Astrocyte (in vitro differentiated cells and primary cell): ENCODE measurements around the gene ADORA2A. TPM values are rescaled to one million over a fixed set of nuclear protein-coding genes. Genes with fewer than 3 reads are reported as not detected.

Source experiments
- DNase-seq: peaks from one replicate; pipeline ENCODE4 v3.0.0-alpha.2; 2010; ENCODE audit warnings: low read depth
- FAIRE-seq: peaks from 2 replicates; lab custom pipeline; 2011; peaks lifted over from hg19 to GRCh38; lab: Jason Lieb, UNC
- H2AFZ ChIP-seq: 2 replicates; pipeline ENCODE4 v1.6.0; 2012; ENCODE audit warnings: low read depth, low read length, inconsistent platforms
- H3K27ac ChIP-seq: 2 replicates; pipeline ENCODE4 v1.5.1; 2011; ENCODE audit warnings: low read depth, low read length, inconsistent platforms
- H3K27me3 ChIP-seq: 2 replicates; pipeline ENCODE4 v1.6.0; 2011; ENCODE audit warnings: low read length, inconsistent platforms; ENCODE audit not compliant: insufficient read depth
- H3K36me3 ChIP-seq: 2 replicates; pipeline ENCODE4 v1.5.1; 2011; ENCODE audit warnings: low read length, inconsistent platforms; ENCODE audit not compliant: insufficient read depth
- H3K4me1 ChIP-seq: 2 replicates; pipeline ENCODE4 v1.5.1; 2011; ENCODE audit warnings: low read length, inconsistent platforms; ENCODE audit not compliant: insufficient read depth
- H3K4me2 ChIP-seq: 2 replicates; pipeline ENCODE4 v1.6.0; 2012; ENCODE audit warnings: low read length, inconsistent platforms
- H3K4me3 ChIP-seq: 2 replicates; pipeline ENCODE4 v1.5.1; 2011; ENCODE audit warnings: low read depth, mild to moderate bottlenecking, low read length, inconsistent platforms; ENCODE audit not compliant: insufficient read depth
- H3K79me2 ChIP-seq: 2 replicates; pipeline ENCODE4 v1.6.0; 2012; ENCODE audit warnings: mild to moderate bottlenecking, low read length, inconsistent platforms; ENCODE audit not compliant: insufficient read depth
- H3K9ac ChIP-seq: 2 replicates; pipeline ENCODE4 v1.6.0; 2012; ENCODE audit warnings: mild to moderate bottlenecking, low read length, inconsistent platforms
- H3K9me3 ChIP-seq: 2 replicates; pipeline ENCODE4 v1.5.1; 2012; ENCODE audit warnings: low read depth, mild to moderate bottlenecking, low read length, inconsistent platforms; ENCODE audit not compliant: insufficient read depth
- H4K20me1 ChIP-seq: 2 replicates; pipeline ENCODE4 v1.6.0; 2012; ENCODE audit warnings: low read length, inconsistent platforms; ENCODE audit not compliant: insufficient read depth
- H3K27ac Mint-ChIP-seq: one replicate; pipeline ENCODE4 v1.8.0; 2021; ENCODE audit warnings: mild to moderate bottlenecking, mixed read lengths; ENCODE audit not compliant: unreplicated experiment
- H3K27me3 Mint-ChIP-seq: one replicate; pipeline ENCODE4 v1.8.0; 2021; ENCODE audit warnings: low read depth, mixed read lengths; ENCODE audit not compliant: unreplicated experiment
- H3K36me3 Mint-ChIP-seq: one replicate; pipeline ENCODE4 v1.8.0; 2021; ENCODE audit warnings: low read depth, mixed read lengths; ENCODE audit not compliant: unreplicated experiment
- H3K4me1 Mint-ChIP-seq: one replicate; pipeline ENCODE4 v1.8.0; 2021; ENCODE audit warnings: low read depth, mixed read lengths; ENCODE audit not compliant: unreplicated experiment
- H3K4me3 Mint-ChIP-seq: one replicate; pipeline ENCODE4 v1.8.0; 2021; ENCODE audit warnings: mild to moderate bottlenecking, moderate library complexity, mixed read lengths; ENCODE audit not compliant: unreplicated experiment
- H3K9me3 Mint-ChIP-seq: one replicate; pipeline ENCODE4 v1.8.0; 2021; ENCODE audit warnings: mild to moderate bottlenecking, mixed read lengths; ENCODE audit not compliant: unreplicated experiment
- CTCF ChIP-seq: IDR thresholded peaks from 2 replicates; pipeline ENCODE4 v1.5.1; 2011; ENCODE audit warnings: low read depth, mild to moderate bottlenecking, inconsistent platforms, low read length, moderate library complexity; ENCODE audit not compliant: insufficient read depth
- EZH2 ChIP-seq: IDR thresholded peaks from 2 replicates; pipeline ENCODE4 v1.6.1; 2012; ENCODE audit warnings: mild to moderate bottlenecking, low read length, inconsistent platforms; ENCODE audit not compliant: insufficient read depth
- total RNA-seq: library from RNA; stranded (reverse); gene quantifications from 2 replicates; pipeline ENCODE4 v1.2.1, GENCODE V29; 2021

Gene ADORA2A
- total RNA-seq, 1 donor from 2014 or later, result 3.9 TPM

GRCh38 chr22:24393012-24393559 is 34.3 kb upstream of the ADORA2A start:
- Mint-ChIP-seq H3K9me3 (no peaks in the 10 kb centered on the region), H3K27me3 (no peaks in the 10 kb centered on the region), H3K36me3 (peaks cover 17% of the 10 kb centered on the region), H3K27ac (no peak overlapping the region), H3K4me3 (no peak overlapping the region), H3K4me1 (peaks cover 23% of the 10 kb centered on the region)
- no peak overlapping the region for H3K4me3 ChIP-seq
- H3K27me3 ChIP-seq, result no peaks in the 10 kb centered on the region
- FAIRE-seq, result no peak
- no peaks in the 10 kb centered on the region for H3K79me2 ChIP-seq
- H3K36me3 ChIP-seq, result peaks cover 6% of the 10 kb centered on the region
- TF ChIP-seq EZH2, result no peak
- TF ChIP-seq CTCF, result no peak
- H2AFZ ChIP-seq, result no peak overlapping the region
- H3K9me3 ChIP-seq, result no peaks in the 10 kb centered on the region
- DNase-seq, result no peak
- H3K4me2 ChIP-seq, result no peak overlapping the region
- no peak overlapping the region for H3K9ac ChIP-seq
- peaks cover 7% of the 10 kb centered on the region for H3K4me1 ChIP-seq
- H3K27ac ChIP-seq, result no peak overlapping the region
- peaks cover 3% of the 10 kb centered on the region for H4K20me1 ChIP-seq

DNA sequence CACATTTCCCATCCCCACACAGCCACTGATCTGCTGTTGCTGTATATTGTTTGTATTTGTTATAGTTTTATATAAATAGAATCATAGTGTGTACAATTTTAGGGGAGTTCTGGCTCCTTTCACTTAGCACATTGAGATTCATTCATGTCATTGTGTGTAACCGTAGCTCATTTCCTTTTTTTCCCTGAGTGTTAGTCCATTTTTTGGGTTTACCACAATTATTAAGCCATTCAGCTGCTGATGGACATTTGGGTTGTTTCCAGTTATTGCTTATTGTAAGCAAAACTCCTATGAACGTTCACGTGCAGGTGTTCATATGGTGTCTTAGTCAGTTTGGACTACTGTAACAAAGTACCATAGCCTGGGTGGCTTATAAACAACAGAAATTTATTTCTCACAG is 33.6 kb upstream of the ADORA2A start:
- no peak overlapping the region for H3K4me2 ChIP-seq
- no peak overlapping the region for H2AFZ ChIP-seq
- no peak overlapping the region for H3K9ac ChIP-seq
- H3K27me3 ChIP-seq, result no peaks in the 10 kb centered on the region
- Mint-ChIP-seq H3K27ac (no peak overlapping the region), H3K4me1 (peaks cover 31% of the 10 kb centered on the region), H3K27me3 (no peaks in the 10 kb centered on the region), H3K4me3 (no peak overlapping the region), H3K9me3 (no peaks in the 10 kb centered on the region), H3K36me3 (peaks cover 19% of the 10 kb centered on the region)
- H3K36me3 ChIP-seq, result peaks cover 6% of the 10 kb centered on the region
- peaks cover 7% of the 10 kb centered on the region for H3K4me1 ChIP-seq
- H4K20me1 ChIP-seq, result peaks cover 3% of the 10 kb centered on the region
- no peak for DNase-seq
- H3K27ac ChIP-seq, result no peak overlapping the region
- no peaks in the 10 kb centered on the region for H3K9me3 ChIP-seq
- H3K4me3 ChIP-seq, result no peak overlapping the region
- H3K79me2 ChIP-seq, result no peaks in the 10 kb centered on the region
- FAIRE-seq, result no peak
- no peak for TF ChIP-seq CTCF

DNA sequence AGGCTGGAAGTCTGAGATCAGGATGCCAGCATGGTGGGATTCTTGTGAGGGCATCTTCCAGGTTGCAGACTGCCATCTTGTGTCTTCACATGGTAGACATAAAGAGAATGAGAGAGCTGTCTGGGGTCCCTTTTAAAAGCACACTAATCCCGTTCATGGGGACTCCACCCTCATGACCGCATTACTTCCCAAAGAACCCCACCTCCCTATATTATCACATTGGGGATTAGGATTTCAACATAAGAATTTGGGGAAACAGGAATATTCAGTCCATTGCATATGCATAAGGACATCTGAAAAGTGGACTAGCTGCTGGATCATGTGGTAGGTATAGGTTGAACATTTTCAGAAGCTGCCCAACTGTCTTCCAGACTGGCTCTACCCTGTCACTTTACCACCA is 33.1 kb upstream of the ADORA2A start:
- H3K4me1 ChIP-seq, result peaks cover 7% of the 10 kb centered on the region
- peaks cover 6% of the 10 kb centered on the region for H3K36me3 ChIP-seq
- no peak for FAIRE-seq
- H3K27me3 ChIP-seq, result no peaks in the 10 kb centered on the region
- H4K20me1 ChIP-seq, result peaks cover 3% of the 10 kb centered on the region
- H2AFZ ChIP-seq, result no peak overlapping the region
- no peak overlapping the region for H3K27ac ChIP-seq
- H3K36me3 Mint-ChIP-seq, result peaks cover 19% of the 10 kb centered on the region
- no peaks in the 10 kb centered on the region for H3K27me3 Mint-ChIP-seq
- H3K4me1 Mint-ChIP-seq, result peaks cover 31% of the 10 kb centered on the region
- H3K4me2 ChIP-seq, result no peak overlapping the region
- no peaks in the 10 kb centered on the region for H3K79me2 ChIP-seq
- H3K4me3 ChIP-seq, result no peak overlapping the region
- H3K9me3 ChIP-seq, result no peaks in the 10 kb centered on the region
- TF ChIP-seq EZH2 (no peak), CTCF (no peak)
- H3K9me3 Mint-ChIP-seq, result no peaks in the 10 kb centered on the region
- no peak overlapping the region for H3K27ac Mint-ChIP-seq
- DNase-seq, result no peak
- no peak overlapping the region for H3K9ac ChIP-seq
- H3K4me3 Mint-ChIP-seq, result no peak overlapping the region
